Endothelial cell of umbilical vein (primary cell): Measurements from ENCODE around the gene NME7.

Source experiments
- CTCF ChIP-seq, 2 donors: IDR thresholded peaks; 1 replicate in 1 of 2; 2 replicates in 1 of 2; pipeline ENCODE4 v1.5.1; 2011; ENCODE audit warnings: low read length in 2 of 2, mild to moderate bottlenecking in 2 of 2, moderate library complexity in 2 of 2, control low read depth in 1 of 2, inconsistent platforms in 1 of 2, low read depth in 1 of 2; ENCODE audit not compliant: insufficient read depth in 1 of 2; ENCODE audit errors: extremely low read depth in 1 of 2
- EZH2 ChIP-seq: IDR thresholded peaks from 2 replicates; pipeline ENCODE4 v1.6.1; 2012; ENCODE audit warnings: borderline replicate concordance, low read depth, mild to moderate bottlenecking, moderate library complexity, low read length, inconsistent platforms; ENCODE audit not compliant: severe bottlenecking
- GATA2 ChIP-seq: IDR thresholded peaks from 2 replicates; pipeline ENCODE4 v1.7.0; 2011; ENCODE audit warnings: low read depth, mild to moderate bottlenecking, moderate library complexity, mixed read lengths, low read length; ENCODE audit not compliant: insufficient read length, insufficient read depth
- JUN ChIP-seq: IDR thresholded peaks from 2 replicates; pipeline ENCODE4 v1.6.1; 2011; ENCODE audit warnings: borderline replicate concordance, low read depth; ENCODE audit not compliant: insufficient read length, insufficient read depth
- POLR2A ChIP-seq: IDR thresholded peaks from 2 replicates; pipeline ENCODE4 v1.6.1; 2012; ENCODE audit warnings: low read depth, mild to moderate bottlenecking, control low read depth, low read length
- POLR2AphosphoS5 ChIP-seq: IDR thresholded peaks from 2 replicates; pipeline ENCODE4 v1.6.1; 2012; ENCODE audit warnings: low read depth, mild to moderate bottlenecking, control low read depth, low read length, moderate library complexity; ENCODE audit not compliant: insufficient read depth

GRCh38 chr1:169142129-169142528 is 225.5 kb downstream of the NME7 start:
- TF ChIP-seq POLR2A (no peak), CTCF (IDR thresholded peaks at IDR 0.05; ENCODE audit: extremely low read depth in 1 of 2, insufficient read depth in 1 of 2, low read depth in 1 of 2, low read length in 2 of 2) (no peak), GATA2 (no peak), POLR2AphosphoS5 (no peak), EZH2 (no peak), JUN (no peak)
